Measurements from ENCODE around the gene GLI3.

GLI3 gene

DNA sequence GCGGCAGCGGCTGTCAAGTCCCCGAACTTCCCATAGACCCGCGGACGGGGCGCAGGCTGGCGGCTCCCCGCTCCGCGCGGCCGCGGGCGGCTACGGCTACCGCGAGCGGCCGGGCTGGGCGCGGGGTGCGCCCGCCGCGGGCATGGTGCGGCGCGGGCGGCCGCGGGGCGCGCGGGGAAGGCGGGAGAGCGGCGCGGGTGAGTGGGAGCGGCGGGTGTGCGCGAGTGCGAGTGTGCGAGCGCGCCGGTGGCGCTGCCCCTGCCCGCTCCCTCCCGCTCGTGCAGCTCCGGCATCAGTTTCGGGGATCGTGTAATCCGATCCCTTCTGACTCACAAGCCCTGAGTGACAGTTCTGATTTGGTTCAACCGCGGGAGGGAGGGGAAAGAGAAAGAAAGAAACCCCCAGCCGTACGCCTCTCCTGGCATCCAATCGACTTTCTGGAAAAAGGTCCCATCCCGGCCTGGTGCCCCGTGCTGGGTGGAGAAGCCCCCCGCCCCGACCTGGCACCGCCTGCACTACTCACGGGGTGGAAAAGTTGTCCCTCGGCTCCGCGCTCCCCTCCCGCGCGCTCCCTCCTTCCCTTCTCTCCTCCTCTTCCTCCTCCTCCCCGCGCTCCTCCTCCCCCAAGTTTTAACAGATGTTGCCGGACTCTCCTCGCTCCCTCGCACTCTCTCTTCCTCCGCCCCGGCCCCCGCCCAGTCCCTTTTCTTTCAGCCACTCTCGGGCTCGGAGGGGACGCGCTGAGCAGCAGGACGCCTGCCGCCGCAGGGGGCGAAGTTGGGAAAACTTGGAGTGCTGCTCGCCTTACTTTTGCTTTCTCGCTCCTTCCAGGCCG is at the start of gene GLI3:
GLI3 (minus strand) TSS at position 234 of the 835 bp plus-strand sequence. CDS start 13,956 bp downstream, outside the sequence.
- FAIRE-seq, result no peak

DNA sequence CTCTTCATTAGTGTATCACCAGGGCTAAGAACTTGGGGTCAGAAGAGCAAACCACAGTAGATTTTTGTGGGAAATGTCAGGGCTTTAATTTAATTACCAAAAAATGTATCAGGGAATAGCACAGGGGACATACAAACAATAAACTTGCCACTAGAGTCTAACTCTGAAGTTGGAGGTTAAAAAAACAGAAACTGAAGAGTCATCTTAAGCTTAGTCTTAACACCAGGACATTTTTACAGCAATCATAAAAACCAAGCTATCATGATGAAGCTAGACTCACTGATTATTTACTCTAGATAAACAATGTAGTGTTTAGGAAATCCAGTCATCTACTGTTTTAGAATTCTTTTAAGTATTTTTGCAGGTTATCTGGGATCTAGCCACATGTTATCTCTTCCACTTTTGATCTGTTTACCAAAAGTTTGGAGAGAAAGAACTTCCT is 48.4 kb upstream of the GLI3 start:
- no peak for FAIRE-seq

DNA sequence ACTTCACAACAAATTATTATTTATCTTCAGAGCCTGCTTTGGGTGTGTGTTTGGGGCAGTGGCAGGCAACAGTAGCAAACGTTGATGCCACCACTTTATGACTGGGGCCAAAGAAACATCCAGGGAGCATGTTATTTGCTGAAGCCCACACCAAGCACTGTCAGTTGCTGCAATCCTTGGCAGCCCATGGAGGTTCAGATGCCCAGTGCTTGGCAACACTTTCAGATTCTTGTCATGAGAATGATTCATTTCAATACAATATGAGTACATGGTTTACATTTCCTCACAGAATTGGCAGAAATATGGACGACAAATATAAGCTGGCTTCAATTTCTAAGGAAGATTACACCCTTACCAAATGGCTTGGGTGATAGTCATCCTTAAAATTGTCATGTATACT is 46.5 kb upstream of the GLI3 start:
- no peak for FAIRE-seq

DNA sequence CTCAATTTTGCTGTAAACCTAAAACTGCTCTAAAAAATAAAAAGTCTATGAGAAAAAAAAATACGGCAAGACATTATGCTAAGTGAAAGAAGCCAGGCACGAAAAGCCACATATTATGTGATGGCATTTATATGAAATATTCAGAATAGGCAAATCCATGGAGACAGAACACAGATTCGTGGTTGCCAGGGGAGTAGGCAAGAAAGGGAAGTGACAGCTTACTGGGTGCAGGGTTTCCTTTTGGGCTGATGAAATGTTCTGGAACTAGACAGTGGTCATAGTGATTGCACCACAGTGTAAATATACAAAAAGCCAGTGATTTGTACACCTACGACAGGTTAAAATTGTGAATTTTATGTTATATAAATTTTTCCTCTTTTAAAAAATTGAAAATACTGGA is 41.3 kb upstream of the GLI3 start:
- FAIRE-seq, result no peak

DNA sequence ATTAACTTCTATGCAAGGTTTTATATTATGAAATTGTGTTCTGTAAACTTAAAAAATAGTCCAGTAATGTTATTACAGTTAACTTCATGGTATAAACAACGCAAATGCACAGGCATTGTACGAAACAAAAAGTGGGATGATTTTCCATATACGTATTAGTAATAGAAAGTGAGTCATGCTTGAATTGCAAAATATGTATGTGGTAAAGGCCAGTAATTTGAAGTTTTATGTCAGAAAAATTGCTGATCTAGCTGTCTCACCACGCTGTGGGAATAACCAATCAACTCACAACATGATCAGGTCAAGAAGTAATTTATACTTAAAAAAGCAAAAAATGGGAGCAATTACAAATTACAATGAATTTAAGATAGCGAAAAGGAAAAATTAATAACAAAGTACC is 37.0 kb upstream of the GLI3 start:
- FAIRE-seq, result no peak

DNA sequence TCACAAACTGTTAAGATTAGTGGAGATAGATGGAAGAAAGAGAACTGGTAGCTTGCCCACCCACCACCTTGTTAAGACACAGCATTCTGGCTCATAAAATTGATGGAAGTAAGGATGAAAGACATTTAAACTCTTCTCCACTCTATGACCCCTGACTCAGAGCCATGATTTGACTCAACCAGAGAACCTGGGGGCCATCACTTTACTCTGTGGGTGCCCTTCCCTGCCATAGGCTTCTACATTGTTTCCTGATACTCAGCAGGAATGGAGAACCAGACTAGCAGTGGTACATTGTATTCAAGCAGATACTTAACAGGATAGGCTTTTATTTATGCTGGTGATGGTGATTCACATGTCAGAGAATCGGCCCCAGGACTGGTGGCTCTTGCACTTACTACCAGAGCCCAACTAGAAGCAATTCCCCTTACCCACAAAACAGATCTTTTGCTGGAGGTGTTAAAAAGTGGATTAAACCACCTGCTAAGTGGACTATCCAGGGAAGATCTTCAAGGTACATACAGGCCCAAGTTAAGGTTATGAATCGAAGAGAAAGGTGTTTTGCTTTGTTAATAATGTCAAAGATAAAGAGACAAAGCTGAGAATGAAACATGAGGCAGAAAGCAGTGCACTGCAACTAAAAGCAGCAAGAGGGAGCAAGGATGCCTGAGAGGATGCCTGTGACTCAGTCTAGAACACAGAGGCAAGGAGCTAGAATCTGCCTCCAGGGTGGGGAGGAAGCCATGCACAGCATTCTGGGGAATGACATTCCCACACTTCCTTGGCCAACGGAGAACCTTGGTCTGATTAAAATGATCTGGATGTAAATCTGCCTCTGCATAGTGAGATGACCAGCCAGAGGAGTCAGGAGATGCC is 36.0 kb upstream of the GLI3 start:
- no peak for FAIRE-seq

DNA sequence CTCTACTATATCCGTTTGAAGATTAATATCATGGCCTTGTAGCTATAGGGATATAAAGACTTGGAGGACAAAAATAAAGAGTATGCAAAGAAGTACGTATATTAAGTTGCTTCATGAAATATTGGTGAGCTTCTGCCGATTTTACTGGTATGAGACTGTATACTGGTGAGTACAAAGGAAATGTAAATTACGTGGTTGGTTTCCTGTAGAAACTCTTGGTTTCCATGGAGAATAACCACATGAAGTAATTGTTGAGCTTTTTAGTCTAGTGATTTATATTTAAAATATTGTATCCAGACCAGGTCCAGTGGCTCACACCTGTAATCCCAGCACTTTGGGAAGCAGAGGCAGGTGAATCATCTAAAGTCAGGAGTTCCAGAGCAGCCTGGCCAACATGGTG is 32.2 kb upstream of the GLI3 start:
- FAIRE-seq, result no peak

DNA sequence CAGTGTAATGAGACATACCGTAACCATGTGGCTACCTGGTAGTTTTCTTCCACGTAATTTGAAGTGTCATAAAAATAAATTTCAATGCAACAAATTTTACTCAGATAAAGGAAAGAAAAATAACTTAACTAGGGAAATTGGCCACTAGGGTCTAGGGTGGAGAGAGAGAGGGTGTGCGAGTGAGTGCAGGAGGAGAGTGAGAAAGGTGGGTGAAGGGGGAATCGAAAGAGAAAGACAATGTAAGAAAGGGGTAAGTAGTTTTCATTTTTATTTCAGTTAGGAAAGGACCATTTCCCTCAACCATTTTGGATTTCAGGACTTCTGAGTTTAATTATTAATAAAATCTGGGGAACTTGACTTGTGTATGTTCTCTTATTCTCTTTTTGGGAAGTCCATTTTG is 27.7 kb upstream of the GLI3 start:
- no peak for FAIRE-seq

DNA sequence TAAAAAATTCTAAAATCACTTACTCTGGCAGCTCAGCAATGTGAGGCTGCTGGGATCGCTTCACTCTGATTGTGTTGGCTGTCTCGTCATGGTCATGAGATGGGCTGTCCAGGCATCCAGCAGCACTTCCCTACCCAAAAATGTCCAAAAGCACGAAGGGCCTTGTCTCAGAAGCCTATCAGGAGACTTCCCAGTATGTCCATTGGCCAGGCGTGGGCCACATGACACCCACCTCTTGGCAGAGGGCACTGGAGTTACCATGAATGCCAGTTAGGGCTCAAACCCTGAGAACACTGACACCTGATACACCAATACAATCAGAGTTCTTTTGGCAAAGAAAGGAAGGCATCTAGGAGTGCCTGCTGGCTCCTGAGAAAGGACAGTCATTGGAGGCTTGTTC is 27.0 kb upstream of the GLI3 start:
- FAIRE-seq, result no peak

DNA sequence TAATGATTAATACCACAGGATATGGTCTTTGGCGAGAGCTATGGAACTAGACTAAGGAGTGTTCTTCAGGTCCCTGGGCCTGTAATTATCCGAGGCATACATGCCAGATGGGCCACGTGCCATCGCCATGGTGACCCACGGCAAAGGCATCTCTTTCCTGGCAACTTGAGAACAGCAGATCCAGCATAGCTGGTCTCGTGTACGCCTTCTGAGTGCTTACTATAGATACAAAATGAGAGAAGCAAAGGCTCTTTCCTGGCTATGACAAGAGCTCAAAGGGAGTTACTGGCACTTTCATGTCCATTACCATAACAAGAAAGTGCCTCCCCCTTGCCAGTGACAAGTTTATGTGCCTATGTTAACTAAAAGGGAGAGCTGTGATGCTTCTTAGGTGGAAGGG is 26.0 kb upstream of the GLI3 start:
- FAIRE-seq, result peak; percentile 66

DNA sequence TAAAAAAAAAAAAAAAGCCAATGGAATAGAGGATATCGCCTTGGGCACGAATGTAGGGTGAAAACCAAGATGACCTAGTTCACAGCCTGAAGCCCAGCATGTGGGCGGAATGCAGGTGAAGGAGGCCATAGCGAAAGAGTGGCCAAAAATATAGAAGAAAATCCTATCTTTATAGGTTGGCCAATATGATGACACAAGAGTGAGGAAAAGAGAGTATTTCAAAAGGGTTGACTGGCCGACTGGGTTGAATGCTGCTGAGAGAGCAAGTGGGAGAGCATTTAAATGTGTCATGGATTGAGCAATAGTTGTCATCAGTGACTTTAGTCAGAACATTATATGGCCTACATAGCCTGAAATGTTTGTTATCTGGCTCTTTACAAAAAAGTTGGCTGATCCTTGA is 17.2 kb upstream of the GLI3 start:
- no peak for FAIRE-seq

DNA sequence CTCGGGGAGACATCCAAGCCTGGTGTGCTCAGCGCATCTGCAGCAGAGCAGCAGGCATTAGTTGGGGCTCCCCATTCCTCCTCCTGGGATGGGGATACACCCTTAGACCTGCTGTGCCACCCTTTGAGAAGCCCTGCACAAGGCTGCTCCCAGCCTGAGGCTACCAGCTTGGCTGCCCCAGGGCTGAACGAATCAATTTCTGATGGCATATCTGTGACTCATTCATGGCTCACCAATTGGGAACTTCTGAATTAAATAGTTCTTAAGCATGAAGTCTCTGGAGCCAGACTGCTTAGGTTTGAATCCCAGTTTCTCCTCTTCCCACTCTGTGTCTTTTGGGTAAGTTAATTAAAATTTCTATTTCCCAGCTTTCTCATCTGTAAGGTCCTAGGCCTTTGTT is 16.3 kb upstream of the GLI3 start:
- no peak for FAIRE-seq

DNA sequence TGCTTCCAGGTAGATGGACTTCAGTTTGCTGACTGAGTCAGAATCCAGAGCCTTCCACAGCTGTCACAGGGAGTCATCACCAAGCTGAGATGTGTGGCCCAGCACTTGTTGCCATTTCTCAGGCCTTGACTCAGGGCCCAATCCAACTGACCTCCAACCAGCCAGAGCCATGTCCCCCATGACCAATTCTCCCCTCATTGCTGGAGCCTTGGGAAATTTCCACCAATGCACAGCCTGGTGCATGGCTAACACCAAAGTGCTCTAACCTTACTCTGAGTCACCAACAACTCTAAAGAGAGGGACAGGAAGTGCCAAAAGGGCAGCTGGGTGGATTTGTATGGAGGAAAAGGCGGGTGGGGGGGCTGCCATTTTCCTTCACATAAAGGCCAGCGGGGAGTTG is 13.4 kb upstream of the GLI3 start:
- no peak for FAIRE-seq

DNA sequence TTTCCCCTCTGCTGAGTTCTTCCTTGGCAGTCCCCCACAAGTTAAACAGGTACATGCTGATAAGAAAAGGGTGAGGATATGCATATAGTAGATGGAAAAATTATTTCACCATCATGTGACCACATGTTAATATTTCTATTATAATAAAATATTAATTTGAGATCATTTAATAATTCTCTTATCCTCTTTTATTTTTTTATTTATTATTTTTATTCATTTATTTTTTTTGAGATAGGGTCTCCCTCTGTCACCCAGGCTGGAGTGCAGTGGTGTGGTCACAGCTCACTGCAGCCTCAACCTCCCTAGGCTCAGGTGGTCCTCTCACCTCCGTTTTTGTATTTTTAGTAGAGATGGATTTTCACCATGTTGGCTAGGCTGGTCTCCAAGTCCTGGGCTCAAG is 11.6 kb upstream of the GLI3 start:
- no peak for FAIRE-seq

DNA sequence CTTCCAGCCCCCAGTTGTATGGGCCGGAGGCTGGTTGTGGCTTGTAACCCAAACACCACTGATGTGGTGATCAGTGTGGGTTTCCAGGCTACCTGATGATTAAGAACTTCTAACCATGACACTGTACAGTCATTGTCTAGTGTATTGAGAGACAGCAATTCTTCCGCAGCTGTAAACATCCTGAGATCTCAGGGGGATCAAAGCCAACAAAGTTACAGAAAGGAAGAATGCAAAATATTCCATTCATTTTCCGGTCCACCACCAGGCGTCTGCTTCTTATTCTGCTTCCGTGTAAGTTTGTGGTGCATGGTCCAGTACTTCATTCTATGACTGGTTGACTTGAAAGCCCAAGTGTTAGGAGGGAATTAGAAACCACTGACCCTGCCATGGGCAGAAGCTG is 10.3 kb upstream of the GLI3 start:
- FAIRE-seq, result no peak

DNA sequence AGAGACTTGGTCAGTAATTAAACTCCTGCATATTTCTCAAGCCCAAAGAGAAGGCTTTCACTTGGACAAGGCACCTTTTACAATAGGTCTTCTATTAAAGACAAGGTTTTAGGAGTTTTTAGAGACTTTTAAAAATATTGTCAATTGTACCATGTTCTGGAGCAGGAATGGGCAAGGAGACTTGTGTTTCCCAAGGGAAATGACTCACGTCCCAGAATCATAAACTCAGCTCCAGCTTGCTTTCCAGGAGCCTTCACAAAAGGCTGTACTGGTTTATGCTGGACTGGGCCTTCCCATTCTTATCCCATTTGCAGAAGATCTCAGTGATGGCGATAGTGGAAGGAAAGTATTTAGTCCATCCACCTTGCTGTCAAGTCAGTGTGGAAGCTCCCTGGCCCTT is 7.8 kb upstream of the GLI3 start:
- no peak for FAIRE-seq

DNA sequence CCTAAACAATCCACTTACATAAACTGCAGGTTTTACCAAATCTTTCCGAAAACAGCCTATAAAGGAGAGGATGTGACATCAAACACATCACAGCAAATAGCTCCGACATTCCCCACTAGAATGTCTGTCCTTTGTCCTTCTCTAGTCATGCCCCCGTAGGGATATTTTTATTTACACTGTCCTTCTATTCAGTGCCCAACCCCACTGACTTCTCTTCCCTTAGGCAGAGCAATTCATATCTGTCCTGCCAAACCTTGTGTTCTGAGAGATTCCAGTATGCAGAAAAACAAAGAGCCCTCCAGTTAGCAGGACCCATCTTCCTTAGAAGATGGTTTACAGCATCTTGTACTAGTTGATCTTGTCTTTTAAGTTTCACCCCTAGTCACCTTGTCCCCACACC is 5.4 kb upstream of the GLI3 start:
- no peak for FAIRE-seq

DNA sequence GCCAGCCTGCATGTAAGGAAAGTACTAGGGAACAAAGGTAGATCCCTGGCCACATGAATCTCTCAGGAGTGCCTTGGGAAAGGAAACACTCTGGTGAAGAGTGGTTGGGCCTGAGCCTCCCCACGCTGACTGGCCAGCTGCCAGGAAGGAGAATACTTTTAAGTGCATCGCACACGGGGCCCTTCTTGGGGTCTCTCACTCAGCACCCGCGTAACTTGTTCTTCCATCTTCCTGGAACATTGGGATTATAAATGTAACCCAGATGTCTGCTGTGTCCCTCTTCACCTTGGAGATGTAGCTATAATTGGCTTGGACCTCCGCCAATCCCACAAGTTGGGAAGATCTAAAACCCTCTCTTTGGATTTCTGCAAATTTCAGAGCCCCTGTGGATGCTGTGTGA is 4.4 kb upstream of the GLI3 start:
- FAIRE-seq, result no peak

DNA sequence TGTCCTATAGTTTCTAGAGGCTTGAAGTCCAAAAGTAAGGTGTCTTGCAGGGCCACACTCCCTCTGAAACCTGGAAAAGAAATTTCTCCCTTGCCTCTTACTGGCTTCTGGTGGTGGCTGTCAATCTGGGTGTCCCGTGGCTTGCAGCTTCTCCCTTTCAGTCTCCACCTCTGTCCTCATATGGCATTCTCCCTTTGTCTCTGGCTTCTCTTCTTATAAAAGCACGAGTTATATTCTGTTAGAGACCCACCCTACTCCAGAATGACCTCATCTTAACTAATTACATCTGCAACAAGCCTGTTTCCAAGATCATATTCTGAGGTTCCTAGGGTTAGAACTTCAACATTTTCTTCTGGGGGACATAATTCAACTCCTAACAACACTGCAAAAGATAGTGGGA is 3.4 kb upstream of the GLI3 start:
- FAIRE-seq, result no peak

DNA sequence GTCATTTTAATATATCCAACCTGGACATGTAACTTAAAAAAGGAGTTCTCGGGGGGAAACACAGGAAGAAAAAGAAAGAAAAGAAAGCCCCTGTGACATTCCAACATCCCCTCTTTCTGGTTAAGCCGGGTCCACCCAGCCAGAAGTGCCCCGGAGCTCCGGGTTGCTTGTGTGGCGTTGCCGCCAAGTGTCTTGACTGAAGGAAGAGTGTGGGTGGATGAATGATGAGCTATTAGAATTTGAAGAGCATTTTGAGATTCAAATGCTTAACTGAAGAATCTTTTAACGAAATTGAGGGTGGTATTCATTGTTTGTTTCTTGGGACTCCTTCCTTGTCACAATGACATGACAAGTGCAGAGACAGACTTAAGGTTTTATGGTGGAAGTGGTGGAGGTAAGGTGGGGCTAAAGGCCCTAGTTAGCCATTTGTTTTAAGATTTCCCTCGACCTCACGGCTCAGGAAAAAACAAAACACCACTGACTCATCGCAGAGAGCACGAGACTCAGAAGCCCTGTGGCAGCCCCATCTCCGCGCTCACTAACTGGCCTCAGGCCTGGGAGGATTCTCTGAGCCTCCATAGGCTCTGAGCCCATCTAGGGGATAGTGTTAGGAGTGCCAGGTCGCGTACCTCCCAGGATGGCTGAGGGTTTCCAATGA is 1.8 kb upstream of the GLI3 start:
- FAIRE-seq, result no peak

DNA sequence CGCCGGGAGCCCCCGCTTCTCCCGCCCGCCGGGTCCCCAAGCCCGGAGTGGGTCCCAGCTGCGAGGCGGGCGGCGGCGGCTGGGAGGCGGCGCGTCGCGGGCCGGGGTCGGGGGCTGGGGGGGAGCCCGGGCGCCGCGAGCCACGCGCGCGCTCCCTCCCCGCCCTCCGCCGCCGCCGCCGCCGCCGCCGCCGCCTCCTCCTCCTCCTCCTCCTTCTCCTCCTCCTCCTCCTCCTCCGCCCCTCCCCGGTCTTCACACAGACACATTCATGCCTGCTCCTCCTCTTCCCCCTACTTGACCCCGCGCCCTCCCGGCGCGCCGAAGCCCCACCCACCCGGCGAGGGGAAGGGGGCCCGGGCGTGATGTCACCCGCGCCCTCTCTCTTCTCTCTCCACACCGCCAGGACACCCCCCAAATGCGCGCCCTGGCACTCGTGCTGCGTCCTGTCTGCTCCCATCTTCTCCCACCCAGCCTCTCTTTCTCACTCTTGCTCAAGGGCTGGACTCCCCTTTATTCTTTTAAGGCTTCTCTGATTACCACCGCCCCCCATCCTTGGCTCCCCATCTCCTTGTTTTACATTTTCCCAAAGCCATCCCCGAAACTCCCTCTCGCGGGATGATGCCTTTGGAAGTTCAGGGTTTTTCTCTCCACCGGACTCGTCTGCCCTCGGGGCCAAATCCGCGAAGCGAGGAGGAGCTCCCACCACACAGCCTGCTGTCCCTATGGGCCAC is 967 bp upstream of the GLI3 start:
- FAIRE-seq, result no peak

DNA sequence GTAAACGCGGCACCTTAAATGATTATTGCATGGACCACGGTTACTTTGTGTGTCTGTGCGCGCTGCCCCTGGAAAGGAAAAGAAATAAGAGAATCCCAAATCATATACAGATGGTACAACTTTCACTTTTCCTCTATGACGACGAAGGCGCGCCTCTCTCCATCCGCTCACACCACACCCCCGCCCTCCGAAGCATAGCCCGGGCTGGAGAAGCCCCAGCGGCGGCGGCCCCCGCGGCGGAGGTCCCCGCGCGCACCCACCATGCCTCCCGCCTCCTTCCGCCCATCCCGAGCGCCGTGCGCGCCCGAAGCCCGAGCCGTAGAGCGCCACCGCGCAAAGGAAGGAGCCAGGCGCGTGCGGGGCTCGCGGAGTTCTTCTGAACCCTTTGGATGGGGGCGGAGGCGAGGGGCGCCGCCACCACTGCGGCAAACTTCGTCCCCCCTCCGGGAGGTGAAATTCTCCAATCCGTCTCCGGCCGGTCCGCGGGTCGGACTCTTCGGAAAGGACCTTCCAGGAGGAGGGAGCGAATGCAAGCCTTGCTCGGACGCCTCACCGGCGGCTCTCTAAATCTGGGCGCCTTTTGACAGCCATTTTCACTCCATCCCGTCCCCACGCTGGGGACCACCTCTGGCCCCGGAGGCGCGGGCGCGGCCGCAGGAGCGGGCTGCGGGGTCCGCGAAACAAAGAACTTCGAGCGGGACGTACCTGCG is 588 bp downstream of the GLI3 start:
- FAIRE-seq, result no peak
